HepG2 (cell line): ENCODE measurements around the gene MMP24OS. TPM values are rescaled to one million over a fixed set of nuclear protein-coding genes. Genes with fewer than 3 reads are reported as not detected.

Experiments
- AGO1 ChIP-seq: fragments of 200-400 bp; formaldehyde crosslinking; IDR thresholded peaks from 2 replicates; pipeline ENCODE4 v1.6.1; 2017; ENCODE audit warnings: mild to moderate bottlenecking, low read depth, low read length, moderate library complexity; ENCODE audit not compliant: poor library complexity, severe bottlenecking
- GTF3A ChIP-seq: sonication (generic); formaldehyde crosslinking; conservative IDR thresholded peaks from 2 replicates; pipeline ENCODE4 v1.4.0; 2020; ENCODE audit warnings: mild to moderate bottlenecking, missing genetic modification reagents
- KAT2B ChIP-seq: fragments of 150-350 bp; IDR thresholded peaks from 2 replicates; pipeline ENCODE4 v1.6.1; 2014; ENCODE audit warnings: low read depth, low read length, borderline replicate concordance
- KDM5A ChIP-seq: fragments of 200-600 bp; sonication (generic); IDR thresholded peaks from 2 replicates; pipeline ENCODE4 v1.7.0; 2018; ENCODE audit warnings: antibody characterized with exemption, mild to moderate bottlenecking, low read length, borderline replicate concordance
- KLF13 ChIP-seq: sonication (generic); formaldehyde crosslinking; IDR thresholded peaks from 2 replicates; pipeline ENCODE4 v1.4.0; 2020; ENCODE audit warnings: mild to moderate bottlenecking, missing genetic modification reagents
- MAFF ChIP-seq: IDR thresholded peaks from 2 replicates; pipeline ENCODE4 v1.6.1; 2011; ENCODE audit warnings: low read depth, low read length, improper control_type of control experiment
- MAZ ChIP-seq, 2 experiments: sonication (generic) in 1 of 2; formaldehyde crosslinking in 1 of 2; IDR thresholded peaks; 2 replicates each; pipeline versions ENCODE4 v1.5.0 to v1.6.1; 2012 to 2020; ENCODE audit warnings: low read depth in 2 of 2, mild to moderate bottlenecking in 2 of 2, borderline replicate concordance in 1 of 2, improper control_type of control experiment in 1 of 2, low read length in 1 of 2, missing genetic modification reagents in 1 of 2, moderate library complexity in 1 of 2
- MIXL1 ChIP-seq: IDR thresholded peaks from 2 replicates; pipeline ENCODE4 v1.6.1; 2016
- PHF8 ChIP-seq: sonication (generic); formaldehyde crosslinking; IDR thresholded peaks from 2 replicates; pipeline ENCODE4 v1.5.0; 2020; ENCODE audit warnings: missing genetic modification reagents
- POLR2AphosphoS5 ChIP-seq: IDR thresholded peaks from 2 replicates; pipeline ENCODE4 v1.6.1; 2012; ENCODE audit warnings: low read depth, low read length
- ZBTB38 ChIP-seq: sonication (generic); formaldehyde crosslinking; IDR thresholded peaks from 2 replicates; pipeline ENCODE4 v1.5.1; 2020; ENCODE audit warnings: mild to moderate bottlenecking, missing genetic modification reagents
- ZFAT ChIP-seq: sonication (generic); formaldehyde crosslinking; conservative IDR thresholded peaks from 2 replicates; pipeline ENCODE4 v1.8.1; 2023; ENCODE audit warnings: missing genetic modification reagents, inconsistent platforms
- ZFP36L2 ChIP-seq: sonication (generic); formaldehyde crosslinking; IDR thresholded peaks from 2 replicates; pipeline ENCODE4 v1.4.0; 2020; ENCODE audit warnings: missing genetic modification reagents
- ZFP37 ChIP-seq: sonication (generic); formaldehyde crosslinking; IDR thresholded peaks from 2 replicates; pipeline ENCODE4 v1.4.0; 2020; ENCODE audit warnings: missing genetic modification reagents, borderline replicate concordance
- ZKSCAN8 ChIP-seq: IDR thresholded peaks from 2 replicates; pipeline ENCODE4 v1.6.1; 2016; ENCODE audit warnings: borderline replicate concordance, missing genetic modification reagents, missing compliant biosample characterization
- ZNF264 ChIP-seq: sonication (generic); formaldehyde crosslinking; IDR thresholded peaks from 2 replicates; pipeline ENCODE4 v1.4.0; 2020; ENCODE audit warnings: missing genetic modification reagents
- ZNF607 ChIP-seq: sonication (generic); formaldehyde crosslinking; IDR thresholded peaks from 2 replicates; pipeline ENCODE4 v1.5.1; 2020; ENCODE audit warnings: missing genetic modification reagents, mild to moderate bottlenecking, borderline replicate concordance
- ZNF781 ChIP-seq: sonication (generic); formaldehyde crosslinking; IDR thresholded peaks from 2 replicates; pipeline ENCODE4 v1.5.1; 2020; ENCODE audit warnings: borderline replicate concordance, mild to moderate bottlenecking, missing genetic modification reagents; ENCODE audit errors: not compliant biosample characterization
- ZNF790 ChIP-seq: sonication (generic); formaldehyde crosslinking; IDR thresholded peaks from 2 replicates; pipeline ENCODE4 v1.8.0; 2022; ENCODE audit warnings: missing genetic modification reagents, mild to moderate bottlenecking, borderline replicate concordance
- ZNF878 ChIP-seq: sonication (generic); formaldehyde crosslinking; IDR thresholded peaks from 2 replicates; pipeline ENCODE4 v1.8.1; 2023; ENCODE audit warnings: mild to moderate bottlenecking, missing genetic modification reagents, moderate library complexity
- ZSCAN25 ChIP-seq: sonication (generic); formaldehyde crosslinking; IDR thresholded peaks from 2 replicates; pipeline ENCODE4 v1.8.0; 2022; ENCODE audit warnings: mild to moderate bottlenecking, missing genetic modification reagents
- polyA plus RNA-seq, 8 experiments: library from polyadenylated mRNA; depleted of rRNA in 3 of 8; stranded (reverse) in 7 of 8; unstranded in 1 of 8; fragments of >200 nt; fragmentation: Illumina TruSeq in 4 of 8; extraction: Trizol in 4 of 8; gene quantifications; 2 replicates each; pipeline versions ENCODE4 v1.2.1 to v1.2.3, GENCODE V29; 2011 to 2016; ENCODE audit warnings: low read depth in 4 of 8, missing spikeins in 1 of 8, mixed read lengths in 1 of 8; ENCODE audit not compliant: insufficient read depth in 1 of 8
- total RNA-seq, 5 experiments: library from RNA; depleted of rRNA; stranded (reverse); fragments of >200 nt; fragmentation: Illumina TruSeq; extraction: Trizol; gene quantifications; 2 replicates each; pipeline ENCODE4 v1.2.3, GENCODE V29; 2016; ENCODE audit warnings: low read depth in 1 of 5
- TF ChIP-seq, protein P1 (sequence below): sonication (generic); formaldehyde crosslinking; IDR thresholded peaks from 2 replicates; pipeline ENCODE4 v1.4.0; 2020; ENCODE audit warnings: missing genetic modification reagents, borderline replicate concordance
- TF ChIP-seq, protein P2 (sequence below): sonication (generic); formaldehyde crosslinking; IDR thresholded peaks from 2 replicates; pipeline ENCODE4 v1.8.0; 2023; ENCODE audit warnings: mild to moderate bottlenecking, missing genetic modification reagents
- TF ChIP-seq, protein P3 (sequence below): sonication (generic); formaldehyde crosslinking; IDR thresholded peaks from 2 replicates; pipeline ENCODE4 v1.4.0; 2020; ENCODE audit warnings: missing genetic modification reagents
- TF ChIP-seq, protein P4 (sequence below): sonication (generic); formaldehyde crosslinking; IDR thresholded peaks from 2 replicates; pipeline ENCODE4 v1.5.0; 2020; ENCODE audit warnings: missing genetic modification reagents, mild to moderate bottlenecking, borderline replicate concordance

The MMP24OS gene
- total and polyA plus RNA-seq, 2 of the 13 experiments (the other 11 are each of a cell fraction or from before 2014, with no cell fraction given): 6.0 to 8.5 TPM

DNA sequence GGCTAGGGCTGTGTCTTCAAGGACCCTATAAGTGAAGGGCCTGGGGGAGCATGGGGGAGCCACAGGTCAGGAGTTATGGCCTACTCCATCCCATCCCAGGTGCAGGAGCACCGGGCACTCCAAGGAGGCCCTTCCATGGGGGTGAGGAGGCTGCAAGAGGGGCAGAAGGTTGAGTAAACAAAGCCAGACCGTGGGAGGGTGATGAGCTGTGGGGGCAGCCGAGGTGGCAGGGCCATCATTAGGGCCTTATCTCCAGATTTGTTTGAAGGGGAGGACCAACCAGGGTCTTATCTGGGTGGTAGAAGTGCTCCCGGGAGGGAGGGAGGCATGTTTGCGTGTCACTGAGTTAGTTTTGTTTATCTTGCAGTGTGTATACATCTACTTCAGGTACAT, 16.4 kb upstream of the MMP24OS start (continued):
- TF ChIP-seq, protein P1, sequence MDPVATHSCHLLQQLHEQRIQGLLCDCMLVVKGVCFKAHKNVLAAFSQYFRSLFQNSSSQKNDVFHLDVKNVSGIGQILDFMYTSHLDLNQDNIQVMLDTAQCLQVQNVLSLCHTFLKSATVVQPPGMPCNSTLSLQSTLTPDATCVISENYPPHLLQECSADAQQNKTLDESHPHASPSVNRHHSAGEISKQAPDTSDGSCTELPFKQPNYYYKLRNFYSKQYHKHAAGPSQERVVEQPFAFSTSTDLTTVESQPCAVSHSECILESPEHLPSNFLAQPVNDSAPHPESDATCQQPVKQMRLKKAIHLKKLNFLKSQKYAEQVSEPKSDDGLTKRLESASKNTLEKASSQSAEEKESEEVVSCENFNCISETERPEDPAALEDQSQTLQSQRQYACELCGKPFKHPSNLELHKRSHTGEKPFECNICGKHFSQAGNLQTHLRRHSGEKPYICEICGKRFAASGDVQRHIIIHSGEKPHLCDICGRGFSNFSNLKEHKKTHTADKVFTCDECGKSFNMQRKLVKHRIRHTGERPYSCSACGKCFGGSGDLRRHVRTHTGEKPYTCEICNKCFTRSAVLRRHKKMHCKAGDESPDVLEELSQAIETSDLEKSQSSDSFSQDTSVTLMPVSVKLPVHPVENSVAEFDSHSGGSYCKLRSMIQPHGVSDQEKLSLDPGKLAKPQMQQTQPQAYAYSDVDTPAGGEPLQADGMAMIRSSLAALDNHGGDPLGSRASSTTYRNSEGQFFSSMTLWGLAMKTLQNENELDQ: no peak
- no peak for TF ChIP-seq ZNF264 (CRISPR knock-in tag)
- no peak for TF ChIP-seq ZFP37 (CRISPR knock-in tag)
- no peak for TF ChIP-seq PHF8
- no peak for TF ChIP-seq MAFF
- TF ChIP-seq, protein P2, sequence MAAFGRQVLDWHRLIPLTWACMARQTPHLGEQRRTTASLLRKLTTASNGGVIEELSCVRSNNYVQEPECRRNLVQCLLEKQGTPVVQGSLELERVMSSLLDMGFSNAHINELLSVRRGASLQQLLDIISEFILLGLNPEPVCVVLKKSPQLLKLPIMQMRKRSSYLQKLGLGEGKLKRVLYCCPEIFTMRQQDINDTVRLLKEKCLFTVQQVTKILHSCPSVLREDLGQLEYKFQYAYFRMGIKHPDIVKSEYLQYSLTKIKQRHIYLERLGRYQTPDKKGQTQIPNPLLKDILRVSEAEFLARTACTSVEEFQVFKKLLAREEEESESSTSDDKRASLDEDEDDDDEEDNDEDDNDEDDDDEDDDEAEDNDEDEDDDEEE (CRISPR knock-in tag): 0 out of 2 replicates have a peak, but pooled peaks have one; percentile 45
- TF ChIP-seq ZNF878 (CRISPR knock-in tag): no peak
- no peak for TF ChIP-seq ZBTB38 (CRISPR knock-in tag)
- no peak for TF ChIP-seq ZFAT (CRISPR knock-in tag)
- TF ChIP-seq ZNF607 (CRISPR knock-in tag): 0 out of 2 replicates have a peak, but pooled peaks have one; percentile 14
- no peak for TF ChIP-seq GTF3A
- no peak for TF ChIP-seq POLR2AphosphoS5
- TF ChIP-seq KDM5A: no peak
- no peak for TF ChIP-seq MAZ (IDR thresholded peaks at IDR 0.05; ENCODE audit: borderline replicate concordance, low read depth, low read length)
- TF ChIP-seq MAZ (CRISPR knock-in tag; IDR thresholded peaks at IDR 0.05; ENCODE audit: low read depth): no peak
- no peak; the same call in 1 of the 2 replicates for TF ChIP-seq MIXL1 (CRISPR knock-in tag)
- TF ChIP-seq ZNF781 (CRISPR knock-in tag): no peak
- TF ChIP-seq ZKSCAN8 (CRISPR knock-in tag): no peak
- no peak for TF ChIP-seq KLF13 (CRISPR knock-in tag)
- TF ChIP-seq ZNF790 (CRISPR knock-in tag): no peak
- no peak for TF ChIP-seq ZFP36L2 (CRISPR knock-in tag)
- no peak; the same call in 1 of the 2 replicates for TF ChIP-seq KAT2B
- no peak for TF ChIP-seq ZSCAN25 (CRISPR knock-in tag)
- TF ChIP-seq, protein P3, sequence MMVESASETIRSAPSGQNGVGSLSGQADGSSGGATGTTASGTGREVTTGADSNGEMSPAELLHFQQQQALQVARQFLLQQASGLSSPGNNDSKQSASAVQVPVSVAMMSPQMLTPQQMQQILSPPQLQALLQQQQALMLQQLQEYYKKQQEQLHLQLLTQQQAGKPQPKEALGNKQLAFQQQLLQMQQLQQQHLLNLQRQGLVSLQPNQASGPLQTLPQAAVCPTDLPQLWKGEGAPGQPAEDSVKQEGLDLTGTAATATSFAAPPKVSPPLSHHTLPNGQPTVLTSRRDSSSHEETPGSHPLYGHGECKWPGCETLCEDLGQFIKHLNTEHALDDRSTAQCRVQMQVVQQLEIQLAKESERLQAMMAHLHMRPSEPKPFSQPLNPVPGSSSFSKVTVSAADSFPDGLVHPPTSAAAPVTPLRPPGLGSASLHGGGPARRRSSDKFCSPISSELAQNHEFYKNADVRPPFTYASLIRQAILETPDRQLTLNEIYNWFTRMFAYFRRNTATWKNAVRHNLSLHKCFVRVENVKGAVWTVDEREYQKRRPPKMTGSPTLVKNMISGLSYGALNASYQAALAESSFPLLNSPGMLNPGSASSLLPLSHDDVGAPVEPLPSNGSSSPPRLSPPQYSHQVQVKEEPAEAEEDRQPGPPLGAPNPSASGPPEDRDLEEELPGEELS (CRISPR knock-in tag): peak; percentile 35; the same call in 1 of the 2 replicates
- TF ChIP-seq, protein P4, sequence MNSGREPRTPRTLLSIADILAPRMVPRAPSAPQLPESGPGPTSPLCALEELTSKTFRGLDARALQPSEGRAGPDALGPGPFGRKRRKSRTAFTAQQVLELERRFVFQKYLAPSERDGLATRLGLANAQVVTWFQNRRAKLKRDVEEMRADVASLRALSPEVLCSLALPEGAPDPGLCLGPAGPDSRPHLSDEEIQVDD (CRISPR knock-in tag): no peak
- no peak for TF ChIP-seq AGO1
